ENCODE results near the gene CREB5.
A peak's percentile ranks its signal among the peaks of the same experiment; 100 is the strongest.

Gene CREB5

GRCh38 chr7:28645866-28646265, 233.5 kb downstream of the CREB5 start:
- no peak for DNase-seq (ENCODE audit: low spot score)

- DNase-seq (ENCODE audit: low spot score), result no peak
Observed at GRCh38 chr7:28646376-28647075, 234.2 kb downstream of the CREB5 start.

DNA sequence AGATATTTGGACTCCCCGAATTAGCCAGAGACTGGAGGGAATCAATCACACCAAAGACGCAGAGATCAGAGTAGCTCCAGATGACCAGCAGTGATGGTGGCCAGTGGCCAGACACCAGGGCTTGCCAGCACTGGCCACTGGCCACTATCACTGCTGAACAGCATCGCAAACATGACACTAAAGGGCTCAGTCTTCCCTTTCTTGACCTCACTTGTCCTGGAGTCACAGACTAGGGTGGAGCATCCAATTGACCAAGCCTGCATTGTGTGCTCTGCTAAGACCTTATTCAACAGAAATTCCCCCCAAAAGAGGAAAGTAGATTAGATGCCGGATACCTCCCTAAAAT, 234.7 kb downstream of the CREB5 start:
- no peak for DNase-seq (ENCODE audit: low spot score)

GRCh38 chr7:28649189-28649588, 236.9 kb downstream of the CREB5 start:
- no peak for DNase-seq (ENCODE audit: low spot score)

DNA sequence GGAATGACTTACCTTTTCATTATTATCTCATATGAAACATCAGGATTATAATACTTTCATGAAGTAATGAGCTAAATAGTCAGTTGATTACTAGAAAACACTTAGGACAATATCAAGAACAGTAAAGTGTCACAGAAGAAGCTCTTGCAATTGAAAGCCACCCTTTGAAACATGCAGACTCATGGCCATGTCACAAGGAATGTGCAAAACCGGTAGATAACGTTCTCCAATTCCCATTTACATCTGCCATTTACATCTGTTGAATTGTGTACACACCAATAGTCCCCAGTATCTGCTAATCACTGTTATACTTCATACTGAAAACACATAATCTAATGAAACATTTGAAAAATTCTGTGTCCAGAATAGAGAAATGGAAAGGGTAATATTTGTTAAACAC, 237.5 kb downstream of the CREB5 start:
- DNase-seq (ENCODE audit: low spot score), result no peak

- DNase-seq (ENCODE audit: low spot score), result no peak
Observed at GRCh38 chr7:28654110-28654509, 241.8 kb downstream of the CREB5 start.

- no peak for DNase-seq (ENCODE audit: low spot score)
Observed at GRCh38 chr7:28656529-28656928, 244.2 kb downstream of the CREB5 start.

DNA sequence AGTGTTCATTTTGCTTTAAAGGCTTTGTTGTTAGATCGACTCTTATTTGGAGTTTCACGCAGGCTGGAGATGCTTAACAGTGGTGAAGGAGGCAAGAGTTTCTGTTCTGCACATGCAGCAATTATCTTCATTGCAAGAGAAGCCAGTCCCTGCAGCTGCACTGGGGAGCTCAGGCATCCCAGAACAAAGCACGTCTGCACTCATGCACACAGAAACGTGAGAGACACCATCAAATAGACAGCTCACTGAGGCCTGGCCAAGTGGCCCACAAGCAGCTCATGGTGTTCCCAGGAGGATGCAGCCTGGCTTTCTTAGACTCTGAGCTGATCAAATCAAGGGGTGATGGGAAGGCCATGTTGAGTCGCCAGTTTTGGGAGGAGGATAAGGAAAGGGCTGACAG, 246.1 kb downstream of the CREB5 start:
- no peak for DNase-seq (ENCODE audit: low spot score)

DNA sequence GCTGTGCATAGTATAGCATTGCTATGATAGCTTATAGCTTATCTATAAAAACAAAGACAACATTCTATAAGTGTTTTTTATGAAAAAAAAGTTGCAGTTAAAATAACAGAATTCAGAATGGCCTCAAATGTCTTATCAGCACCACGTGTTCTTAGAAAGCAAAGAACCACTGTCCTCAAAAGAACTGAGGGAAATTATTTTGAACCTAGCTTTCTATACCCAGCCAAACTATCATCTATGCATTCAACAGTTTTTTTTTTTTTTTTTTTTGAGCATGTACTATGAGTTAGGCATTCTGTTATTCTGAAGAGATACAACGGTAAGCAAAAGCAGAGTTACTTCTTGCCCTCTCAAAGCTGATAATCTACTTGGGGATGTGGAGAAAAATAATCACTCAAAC, 247.8 kb downstream of the CREB5 start:
- DNase-seq (ENCODE audit: low spot score), result no peak

GRCh38 chr7:28661826-28662595, 249.7 kb downstream of the CREB5 start:
- no peak for DNase-seq (ENCODE audit: low spot score)

GRCh38 chr7:28666154-28666553, 253.8 kb downstream of the CREB5 start:
- peak; percentile 22 for DNase-seq (ENCODE audit: low spot score)

GRCh38 chr7:28668085-28668484, 255.8 kb downstream of the CREB5 start:
- no peak for DNase-seq (ENCODE audit: low spot score)

GRCh38 chr7:28669330-28669729, 257.0 kb downstream of the CREB5 start:
- no peak for DNase-seq (ENCODE audit: low spot score)

DNA sequence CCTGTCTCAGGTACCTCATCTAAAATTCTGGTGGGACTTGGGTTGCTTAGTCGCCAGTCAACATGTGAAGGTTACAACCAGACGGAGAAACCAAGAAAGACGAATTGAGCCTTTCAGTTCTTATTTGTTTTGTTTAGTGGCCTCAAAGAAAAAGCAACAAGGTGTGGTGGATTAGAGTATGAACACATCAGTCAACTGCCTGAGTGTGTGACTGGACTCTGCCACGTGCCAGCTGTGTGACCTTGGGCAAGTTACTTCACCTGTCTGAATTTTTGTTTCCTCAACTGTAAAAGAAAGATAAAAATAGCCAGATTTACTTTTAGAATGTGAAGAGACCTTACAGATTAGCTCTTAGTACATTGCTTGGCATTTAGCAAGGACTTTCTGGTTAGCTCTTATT, 259.2 kb downstream of the CREB5 start:
- no peak for DNase-seq (ENCODE audit: low spot score)

- no peak for DNase-seq (ENCODE audit: low spot score)
Observed at GRCh38 chr7:28672397-28672797, 260.1 kb downstream of the CREB5 start.

DNA sequence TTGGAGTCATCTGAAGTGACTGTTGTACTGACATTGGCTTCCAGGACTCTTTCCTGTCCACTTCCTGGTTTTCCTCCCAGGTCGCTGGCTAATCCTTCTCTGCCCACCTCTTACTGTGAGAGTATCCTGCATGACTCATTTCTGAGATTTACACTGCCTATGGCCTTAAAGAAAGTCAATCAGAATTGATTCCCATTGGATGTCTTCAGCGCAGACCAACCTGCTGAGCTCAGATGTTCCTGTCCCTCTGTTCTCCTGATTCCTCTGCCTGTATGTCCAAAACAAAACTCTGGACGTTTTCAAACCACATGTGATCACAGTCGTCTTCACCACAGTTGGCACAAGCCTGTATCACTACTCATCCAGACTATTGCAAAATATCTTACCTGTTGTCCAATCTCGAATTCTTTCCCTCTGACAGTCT, 262.1 kb downstream of the CREB5 start:
- DNase-seq (ENCODE audit: low spot score), result peak; percentile 35

GRCh38 chr7:28675429-28675828, 263.1 kb downstream of the CREB5 start:
- DNase-seq (ENCODE audit: low spot score), result no peak

DNA sequence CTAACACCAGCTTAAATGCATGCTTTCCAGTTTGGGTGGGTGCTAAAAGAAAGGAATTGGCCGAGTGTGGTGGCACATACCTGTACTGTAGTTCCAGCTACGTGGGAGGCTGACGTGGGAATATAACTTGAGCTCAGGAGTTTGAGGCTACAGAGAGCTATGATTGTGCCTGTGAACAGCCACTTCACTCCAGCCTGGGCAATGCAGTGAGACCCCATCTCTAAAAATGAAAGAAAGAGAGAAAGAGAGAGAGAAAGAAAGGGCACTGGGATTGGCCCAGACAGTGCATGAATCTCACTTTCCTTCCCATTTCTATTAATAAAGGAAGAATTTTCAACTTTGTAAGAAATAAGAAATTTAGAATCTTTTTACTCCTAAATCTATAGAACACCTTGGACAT, 265.4 kb downstream of the CREB5 start:
- no peak for DNase-seq (ENCODE audit: low spot score)

GRCh38 chr7:28678431-28678965, 266.2 kb downstream of the CREB5 start:
- no peak for DNase-seq (ENCODE audit: low spot score)

- DNase-seq (ENCODE audit: low spot score), result no peak
Observed at GRCh38 chr7:28681693-28682310, 269.5 kb downstream of the CREB5 start.

DNA sequence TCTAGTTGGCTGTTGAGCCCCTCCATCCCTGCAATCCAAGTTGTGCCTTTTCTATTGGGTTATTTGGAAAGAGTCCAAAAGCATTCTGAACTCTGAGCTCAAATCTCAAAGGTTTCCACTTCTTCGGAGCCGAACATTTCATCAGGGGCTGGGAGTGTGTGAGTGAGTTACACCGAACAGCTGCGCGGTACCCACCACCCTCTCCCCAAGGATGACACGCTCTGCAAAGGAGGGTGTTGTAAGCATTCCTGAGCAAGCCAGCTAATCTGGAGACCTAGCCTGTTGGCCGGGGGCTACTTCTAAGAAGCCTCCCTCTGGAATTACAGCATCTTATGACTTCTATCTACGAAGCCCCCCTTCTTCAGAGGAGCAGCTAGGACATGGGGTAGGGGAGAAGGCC, 270.5 kb downstream of the CREB5 start:
- no peak for DNase-seq (ENCODE audit: low spot score)

- DNase-seq (ENCODE audit: low spot score), result no peak
Observed at GRCh38 chr7:28684650-28685241, 272.4 kb downstream of the CREB5 start.

DNA sequence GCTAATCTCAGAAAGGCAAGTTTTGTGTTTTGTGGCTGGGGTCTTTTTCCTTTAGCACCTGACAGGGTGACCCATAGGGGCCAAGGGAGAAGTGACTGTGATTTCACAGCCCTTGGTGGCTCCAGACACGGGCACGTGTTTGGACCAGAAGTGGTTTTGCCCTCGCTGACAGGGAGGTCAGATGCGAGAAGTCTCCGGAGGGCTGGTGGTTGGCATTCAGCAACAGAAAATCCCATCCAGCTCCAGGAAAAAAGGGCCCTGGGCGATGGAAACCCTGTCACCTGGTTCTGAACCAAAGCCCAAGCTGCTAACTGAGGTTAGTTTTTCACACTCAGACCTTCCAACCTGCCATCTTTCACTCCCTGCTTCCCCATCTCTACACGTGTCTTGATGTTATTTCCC, 272.9 kb downstream of the CREB5 start:
- no peak for DNase-seq (ENCODE audit: low spot score)

Measured in RKO (cell line).